Loucy (cell line): ENCODE results near the gene AQP1.

ENCODE experiments used
- H2AFZ ChIP-seq: fragments of 200-600 bp; sonication (generic); 2 replicates; pipeline ENCODE4 v1.6.0; 2016; ENCODE audit warnings: antibody characterized with exemption, mild to moderate bottlenecking, low read length, moderate library complexity
- H3F3A ChIP-seq: fragments of 200-600 bp; 2 replicates; pipeline ENCODE4 v1.6.0; 2016; ENCODE audit warnings: antibody characterized with exemption, low read depth, mild to moderate bottlenecking
- H3K27me3 ChIP-seq: fragments of 200-600 bp; sonication (generic); 2 replicates; pipeline ENCODE4 v1.6.1; 2014; ENCODE audit warnings: low read length, mild to moderate bottlenecking; ENCODE audit not compliant: insufficient read depth, poor library complexity, severe bottlenecking
- H3K36me3 ChIP-seq: fragments of 200-600 bp; sonication (generic); 2 replicates; pipeline ENCODE4 v1.6.1; 2016; ENCODE audit warnings: low read length; ENCODE audit not compliant: insufficient read depth
- H3K4me1 ChIP-seq: fragments of 200-600 bp; sonication (generic); 2 replicates; pipeline ENCODE4 v1.5.1; 2014; ENCODE audit warnings: low read length, mild to moderate bottlenecking; ENCODE audit not compliant: insufficient read depth, poor library complexity, severe bottlenecking
- H3K4me2 ChIP-seq: fragments of 200-600 bp; sonication (generic); 2 replicates; pipeline ENCODE4 v1.6.0; 2014; ENCODE audit warnings: antibody characterized with exemption, low read length, low read depth, mild to moderate bottlenecking; ENCODE audit not compliant: poor library complexity, severe bottlenecking
- H3K4me3 ChIP-seq: fragments of 200-600 bp; sonication (generic); 2 replicates; pipeline ENCODE4 v1.5.1; 2014; ENCODE audit warnings: low read length, mild to moderate bottlenecking, mixed read lengths; ENCODE audit not compliant: poor library complexity, severe bottlenecking
- H3K79me2 ChIP-seq: fragments of 200-600 bp; sonication (generic); 2 replicates; pipeline ENCODE4 v1.6.1; 2014; ENCODE audit warnings: low read length; ENCODE audit not compliant: insufficient read depth
- H3K9ac ChIP-seq: fragments of 200-600 bp; sonication (generic); 2 replicates; pipeline ENCODE4 v1.6.0; 2014; ENCODE audit warnings: mild to moderate bottlenecking, low read depth, low read length, moderate library complexity; ENCODE audit not compliant: poor library complexity, severe bottlenecking
- H3K9me2 ChIP-seq: fragments of 200-600 bp; sonication (generic); replicated peaks from 2 replicates; pipeline ENCODE4 v1.6.1; 2016; ENCODE audit warnings: low read depth, low read length, mixed read lengths
- H3K9me3 ChIP-seq: fragments of 200-600 bp; sonication (generic); 2 replicates; pipeline ENCODE4 v1.6.1; 2014; ENCODE audit warnings: mild to moderate bottlenecking, antibody characterized with exemption, low read length, low read depth; ENCODE audit not compliant: insufficient read depth
- H4K20me1 ChIP-seq: fragments of 200-600 bp; sonication (generic); 2 replicates; pipeline ENCODE4 v1.6.0; 2014; ENCODE audit warnings: antibody characterized with exemption, low read length, mild to moderate bottlenecking; ENCODE audit not compliant: insufficient read depth, poor library complexity, severe bottlenecking
- CTCF ChIP-seq: fragments of 200-600 bp; sonication (generic); conservative IDR thresholded peaks from 2 replicates; pipeline ENCODE4 v1.5.1; 2014; ENCODE audit warnings: mild to moderate bottlenecking, antibody characterized with exemption, low read length
- EZH2phosphoT487 ChIP-seq: fragments of 200-600 bp; IDR thresholded peaks from 2 replicates; pipeline ENCODE4 v1.6.1; 2018; ENCODE audit warnings: antibody characterized with exemption, mild to moderate bottlenecking, moderate library complexity, borderline replicate concordance

Gene AQP1

GRCh38 chr7:30974605-30975255, 63.1 kb downstream of the AQP1 start:
- no peaks in the 10 kb centered on the region for H3F3A ChIP-seq
- no peaks in the 10 kb centered on the region for H3K79me2 ChIP-seq
- H2AFZ ChIP-seq, result 0 out of 2 replicates have a peak overlapping the region, but pooled peaks have one; percentile 20
- H3K9me2 ChIP-seq, result no peaks in the 10 kb centered on the region
- H3K9ac ChIP-seq, result no peak overlapping the region
- TF ChIP-seq EZH2phosphoT487, result no peak
- TF ChIP-seq CTCF, result peak; percentile 81
- H3K36me3 ChIP-seq, result no peaks in the 10 kb centered on the region
- H3K4me2 ChIP-seq, result no peak overlapping the region
- H3K27me3 ChIP-seq, result no peaks in the 10 kb centered on the region
- H3K4me1 ChIP-seq, result no peaks in the 10 kb centered on the region
- H3K9me3 ChIP-seq, result no peaks in the 10 kb centered on the region
- no peak overlapping the region for H3K4me3 ChIP-seq
- no peaks in the 10 kb centered on the region for H4K20me1 ChIP-seq
